Spleen (tissue), 7 donors: ENCODE measurements around the gene BAHCC1.

Experiments
- POLR2A ChIP-seq, 3 donors: fragments of 450-650 bp; IDR thresholded peaks; one replicate each; pipeline ENCODE4 v1.5.1; 2017; ENCODE audit warnings: antibody characterized with exemption in 3 of 3, mild to moderate bottlenecking in 1 of 3
- POLR2AphosphoS5 ChIP-seq, 3 donors: sonication (generic); formaldehyde crosslinking; IDR thresholded peaks; one replicate each; pipeline ENCODE4 v1.5.1; 2017; ENCODE audit warnings: antibody characterized with exemption in 3 of 3
- TF ChIP-seq, protein P1 (sequence below), 11 experiments: fragments of 200-600 bp in 7 of 11; fragments of 450-650 bp in 4 of 11; sonication (generic) in 4 of 11; IDR thresholded peaks in 8 of 11; conservative IDR thresholded peaks in 3 of 11; 1 replicate in 7 of 11; 2 replicates in 4 of 11; pipeline versions ENCODE4 v1.4.0 to v1.8.0; 2016 to 2021; ENCODE audit warnings: antibody characterized with exemption in 11 of 11, inconsistent platforms in 4 of 11, mild to moderate bottlenecking in 1 of 11
- donor health status: DM: no; HTN: no; CAD: no; lungs with moderate emphysema.
- donor health status: DM: no; HTN: no; CAD: no.
- donor health status: DM: no; HTN: no; CAD: no.

DNA sequence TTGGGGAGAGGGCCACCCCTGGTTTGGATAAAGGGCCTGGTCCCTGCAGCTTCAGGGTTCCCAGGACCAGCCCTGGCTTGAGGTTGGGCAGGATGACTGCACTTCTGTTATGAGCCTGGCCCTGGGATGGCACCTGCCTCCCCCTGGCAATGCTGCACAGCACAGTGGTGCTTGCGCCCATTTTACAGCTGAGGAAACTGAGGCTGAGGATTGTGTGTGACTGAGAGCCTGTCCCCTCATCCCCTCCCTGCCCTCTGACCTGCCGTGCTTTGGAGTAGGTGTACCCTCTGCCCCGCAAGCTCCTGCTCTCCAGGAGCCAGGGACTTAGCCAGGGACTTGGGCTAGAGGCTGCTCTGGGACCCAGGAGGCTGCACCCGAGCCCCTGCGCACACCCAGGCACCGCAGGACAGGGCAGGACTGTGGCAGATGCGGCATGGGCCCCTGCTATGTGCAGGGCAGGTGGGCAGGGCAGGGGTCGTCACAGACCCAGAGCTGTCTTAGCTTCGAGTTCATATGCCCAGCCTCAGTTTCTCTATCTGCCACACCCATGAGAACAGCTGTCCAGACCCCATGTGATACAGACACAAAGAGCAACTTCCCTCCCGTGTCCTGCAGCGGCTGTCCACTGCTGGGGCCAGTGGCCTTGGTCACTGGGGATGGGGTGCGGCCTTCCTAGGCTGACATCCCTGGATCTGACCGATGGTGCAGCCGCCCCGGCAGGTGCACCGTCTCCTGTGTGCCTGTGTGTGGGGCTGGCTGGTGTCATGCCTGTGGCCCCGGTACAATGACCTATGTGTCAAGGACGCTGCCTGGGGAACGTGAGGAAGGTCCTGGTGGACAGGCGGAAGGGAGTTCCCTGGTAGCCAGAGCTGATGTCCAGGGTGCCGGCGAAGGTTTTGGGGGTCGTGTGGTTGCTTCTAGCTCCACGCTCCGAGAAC lies 36.6 kb downstream of the BAHCC1 start:
- TF ChIP-seq POLR2AphosphoS5 (IDR thresholded peaks at IDR 0.05) (peak in 1 of 3 donors; percentile 9), POLR2A (IDR thresholded peaks at IDR 0.05) (no peak)
- TF ChIP-seq, protein P1, sequence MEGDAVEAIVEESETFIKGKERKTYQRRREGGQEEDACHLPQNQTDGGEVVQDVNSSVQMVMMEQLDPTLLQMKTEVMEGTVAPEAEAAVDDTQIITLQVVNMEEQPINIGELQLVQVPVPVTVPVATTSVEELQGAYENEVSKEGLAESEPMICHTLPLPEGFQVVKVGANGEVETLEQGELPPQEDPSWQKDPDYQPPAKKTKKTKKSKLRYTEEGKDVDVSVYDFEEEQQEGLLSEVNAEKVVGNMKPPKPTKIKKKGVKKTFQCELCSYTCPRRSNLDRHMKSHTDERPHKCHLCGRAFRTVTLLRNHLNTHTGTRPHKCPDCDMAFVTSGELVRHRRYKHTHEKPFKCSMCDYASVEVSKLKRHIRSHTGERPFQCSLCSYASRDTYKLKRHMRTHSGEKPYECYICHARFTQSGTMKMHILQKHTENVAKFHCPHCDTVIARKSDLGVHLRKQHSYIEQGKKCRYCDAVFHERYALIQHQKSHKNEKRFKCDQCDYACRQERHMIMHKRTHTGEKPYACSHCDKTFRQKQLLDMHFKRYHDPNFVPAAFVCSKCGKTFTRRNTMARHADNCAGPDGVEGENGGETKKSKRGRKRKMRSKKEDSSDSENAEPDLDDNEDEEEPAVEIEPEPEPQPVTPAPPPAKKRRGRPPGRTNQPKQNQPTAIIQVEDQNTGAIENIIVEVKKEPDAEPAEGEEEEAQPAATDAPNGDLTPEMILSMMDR (IDR thresholded peaks at IDR 0.05 in 8 of 11, conservative IDR thresholded peaks at IDR 0.05 in 3 of 11): no peak
